Brain pericyte (primary cell): Measurements from ENCODE around the gene TRIP13.
"Not testable (repeated sequence)": the region's sequence is repeated elsewhere in the genome, so short reads cannot be mapped to it uniquely, and the experiment has no call there.

ENCODE experiments used
- DNase-seq: peaks from one replicate; pipeline ENCODE4 v3.0.0-alpha.2; 2012; ENCODE audit warnings: low read depth, low spot score

TRIP13 gene

GRCh38 chr5:872301-872700 lies 20.4 kb upstream of the TRIP13 start:
- DNase-seq = no peak

DNA sequence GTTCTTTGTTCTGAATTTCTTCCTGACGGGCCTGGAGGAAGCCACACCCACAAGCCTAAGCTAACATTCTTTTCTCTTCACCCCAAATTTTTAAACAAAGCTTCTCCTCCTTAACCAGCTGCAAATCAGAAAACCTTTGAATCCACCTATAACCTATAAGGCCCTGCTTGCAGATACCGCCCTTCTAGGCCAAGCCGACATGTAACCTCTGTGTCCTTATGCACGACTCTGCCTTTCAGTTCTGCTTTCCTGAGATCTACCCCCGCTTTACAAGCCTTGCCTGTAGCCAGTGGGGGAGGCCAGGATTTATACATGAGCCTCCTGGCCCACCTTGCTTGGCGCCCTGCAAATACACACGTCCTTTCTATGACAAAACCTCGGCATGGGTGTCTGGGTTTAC lies 19.4 kb upstream of the TRIP13 start:
- no peak for DNase-seq

DNA sequence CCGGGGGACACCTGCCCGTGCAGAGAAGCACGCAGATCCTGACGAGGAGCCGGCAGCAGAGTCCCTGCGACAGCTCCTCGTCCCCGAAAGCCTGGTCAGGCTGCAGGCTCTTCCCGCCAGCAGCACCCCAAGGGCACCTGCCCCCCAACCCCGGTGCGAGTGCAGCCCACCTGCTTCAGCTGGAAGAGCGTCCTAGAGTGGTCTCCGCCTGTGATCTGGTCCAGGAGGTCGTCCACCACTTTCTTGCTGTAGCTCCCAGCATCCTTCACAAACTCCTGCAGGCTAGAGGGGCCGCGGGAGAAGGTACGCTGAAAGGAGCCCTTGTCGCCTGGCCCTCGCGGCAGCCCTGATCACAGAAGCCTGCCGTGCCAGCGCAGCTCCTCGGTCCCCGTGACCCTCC lies 16.8 kb upstream of the TRIP13 start:
- DNase-seq = no peak

DNA sequence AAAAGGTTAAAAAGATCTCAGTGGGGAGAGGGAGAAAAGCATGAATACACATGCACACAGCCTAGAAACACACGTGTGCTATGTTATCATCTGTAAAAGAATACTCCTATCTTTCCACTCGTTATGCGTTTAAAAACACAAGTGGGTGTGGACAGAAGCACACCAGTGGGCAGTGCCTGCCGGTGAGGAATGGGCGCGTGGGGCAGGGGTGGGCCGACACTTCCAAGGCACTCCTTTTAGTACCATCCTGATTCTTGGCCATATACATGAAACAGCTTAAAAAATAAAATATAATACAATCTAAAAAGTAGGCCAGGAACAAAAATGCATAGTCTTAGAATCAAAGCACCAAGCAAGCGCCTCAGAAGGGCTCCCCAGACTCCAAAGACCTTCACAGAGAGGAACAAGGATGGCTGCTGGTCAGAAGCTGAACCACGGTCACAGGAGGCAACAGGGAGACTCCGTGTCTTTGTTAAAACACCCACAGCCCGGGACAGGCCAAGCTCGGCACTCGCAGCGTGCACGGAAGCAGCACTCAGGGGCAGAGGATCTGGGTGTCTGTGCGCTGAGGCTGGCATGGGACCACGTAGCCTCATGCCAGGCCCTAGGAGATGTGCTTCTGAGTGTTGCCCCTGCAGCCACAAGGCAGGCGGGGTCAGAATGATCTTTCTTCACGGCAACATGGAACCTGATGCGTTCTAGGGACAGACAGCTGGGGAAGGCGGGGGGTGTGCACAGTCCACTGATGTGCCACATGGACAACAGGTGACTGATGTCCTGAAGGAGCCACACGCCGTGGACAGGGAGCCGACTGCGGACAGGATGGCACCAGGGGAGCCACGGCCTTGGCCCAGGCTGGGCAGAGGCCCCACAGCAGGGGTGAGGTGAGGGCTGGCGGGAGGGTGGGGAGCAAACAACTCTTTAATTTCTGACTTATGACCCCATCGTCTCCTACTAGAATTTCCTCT lies 16.0 kb upstream of the TRIP13 start:
- DNase-seq = no peak

DNA sequence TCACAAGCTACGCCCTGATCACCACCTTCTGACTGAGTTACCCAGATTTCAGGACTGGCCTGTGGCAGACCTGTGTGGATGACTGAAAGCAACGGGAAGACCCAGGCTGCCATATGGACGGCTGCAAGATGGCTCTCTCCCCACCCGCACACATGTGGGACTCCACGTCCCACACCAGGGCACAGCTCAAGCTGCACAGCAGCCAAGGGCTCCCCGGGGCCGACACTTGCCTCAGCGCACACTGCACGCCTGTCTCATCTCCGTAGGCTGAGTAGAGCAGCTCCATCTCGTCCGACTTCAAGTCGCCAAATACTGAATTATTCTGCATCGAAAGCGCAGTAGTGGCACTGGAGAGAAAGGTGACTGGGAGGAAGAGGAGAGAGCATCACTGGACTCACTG lies 14.6 kb upstream of the TRIP13 start:
- DNase-seq = no peak

- DNase-seq = not testable (repeated sequence)
Measured at GRCh38 chr5:878677-879076, 14.0 kb upstream of the TRIP13 start.

DNA sequence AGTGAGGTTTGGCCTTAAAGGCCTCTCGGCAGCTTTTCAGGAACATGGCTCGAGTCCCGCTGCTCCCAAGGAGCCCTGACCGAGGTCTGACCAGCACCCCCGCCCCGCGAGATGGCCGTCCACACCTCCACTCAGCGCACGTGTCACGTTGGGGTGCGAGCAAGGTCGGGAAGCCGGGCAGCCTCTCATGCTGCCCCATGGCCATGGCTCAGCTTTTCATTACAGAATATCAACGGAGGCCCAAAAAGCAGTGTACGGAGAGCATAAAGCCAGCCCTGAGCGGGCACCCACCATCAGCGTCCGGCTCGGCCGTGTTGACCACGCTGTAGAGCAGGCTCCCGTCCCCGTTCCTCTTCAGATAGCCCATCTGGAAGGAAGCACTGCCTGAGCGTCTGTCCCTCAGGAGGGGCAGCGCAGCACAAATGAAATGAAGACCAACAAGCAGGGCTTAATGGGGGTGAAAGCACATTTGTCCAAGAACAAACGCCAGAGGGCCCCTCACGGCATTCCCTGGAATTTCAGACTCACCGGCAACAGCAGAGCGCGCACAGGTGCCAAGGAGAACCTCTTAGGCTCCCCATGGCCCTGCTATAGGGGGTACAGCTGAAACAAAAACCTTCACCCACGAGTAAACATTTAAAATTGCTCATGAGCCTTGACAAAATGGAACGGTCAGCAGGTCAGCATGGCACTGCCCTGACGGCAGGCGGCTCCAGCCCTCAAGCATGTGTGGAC lies 11.7 kb upstream of the TRIP13 start:
- DNase-seq = no peak

- no peak for DNase-seq
Measured at GRCh38 chr5:881551-881935, 11.1 kb upstream of the TRIP13 start.

GRCh38 chr5:882253-883183 lies 10.2 kb upstream of the TRIP13 start:
- no peak for DNase-seq

DNA sequence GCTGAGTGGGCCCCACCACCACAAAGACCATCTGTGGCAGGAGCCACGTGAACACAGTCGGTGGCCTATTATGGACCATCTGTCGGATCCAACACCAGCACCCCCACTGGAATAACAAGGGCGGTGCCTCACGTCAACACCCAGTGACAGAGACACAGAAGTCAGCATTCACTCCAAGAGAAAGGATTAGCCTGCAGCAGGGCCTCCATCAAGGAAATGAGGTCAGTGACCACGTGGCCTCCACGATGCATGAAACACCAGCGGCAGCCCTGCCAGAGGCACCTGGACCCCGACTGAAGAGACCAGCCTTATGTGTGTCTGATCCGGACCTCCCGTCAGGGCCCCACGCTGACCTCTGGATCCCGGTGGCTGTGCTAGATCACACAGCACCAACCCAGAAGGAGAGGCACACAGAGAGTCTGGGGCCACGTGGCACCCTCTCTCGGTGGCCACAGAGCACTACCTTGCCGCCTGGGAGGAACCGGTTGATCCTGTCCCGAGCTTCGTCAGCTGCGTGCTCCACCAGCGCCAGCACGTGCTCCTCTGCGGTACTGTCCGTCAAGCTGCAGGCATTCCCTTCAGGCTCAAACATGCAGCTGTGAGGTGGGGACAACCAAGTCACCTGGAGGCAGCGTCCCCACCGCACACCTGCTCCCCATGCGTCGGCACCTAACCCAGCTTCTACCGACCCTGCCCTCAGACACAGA lies 9.1 kb upstream of the TRIP13 start:
- DNase-seq = no peak

DNA sequence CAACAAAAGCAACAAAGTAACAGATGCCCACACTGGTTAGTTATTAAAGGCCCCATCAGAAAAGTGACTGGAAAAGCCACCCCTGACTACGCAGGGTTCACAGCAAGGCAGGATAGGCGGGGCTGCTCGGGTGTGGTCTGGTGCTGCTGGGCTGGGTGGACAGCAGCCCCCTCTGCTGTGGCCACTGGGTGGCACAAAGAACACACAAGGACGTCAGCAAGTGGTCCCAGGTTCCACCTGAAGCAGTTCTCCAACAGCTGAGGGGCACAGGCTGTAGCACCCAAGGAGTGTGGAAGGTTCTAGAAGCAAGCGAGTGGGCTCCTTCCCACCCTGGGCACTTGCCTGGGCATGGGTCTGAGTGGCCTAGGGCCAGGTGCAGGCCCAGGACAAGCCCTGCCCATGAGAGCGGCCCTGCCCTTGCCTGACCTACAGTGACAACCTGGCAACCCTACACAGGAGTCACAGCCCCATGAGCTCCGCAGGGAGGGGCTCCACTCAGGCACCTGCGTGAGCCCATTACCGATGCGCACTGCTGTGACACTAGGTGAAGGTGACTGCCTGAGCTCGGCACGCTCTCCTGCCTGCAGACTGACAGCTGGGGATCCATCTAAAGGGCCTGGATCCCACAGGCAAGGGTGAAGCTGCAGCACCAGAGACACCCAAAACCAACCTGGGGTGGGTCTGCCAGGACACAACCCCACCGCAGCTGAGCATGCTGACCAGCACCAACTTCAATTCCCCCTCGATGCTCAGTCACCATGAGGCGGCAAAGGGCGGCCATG lies 8.1 kb upstream of the TRIP13 start:
- DNase-seq = no peak

- DNase-seq = no peak
Measured at GRCh38 chr5:885127-885442, 7.6 kb upstream of the TRIP13 start.

GRCh38 chr5:885529-885928 lies 7.2 kb upstream of the TRIP13 start:
- DNase-seq = no peak

GRCh38 chr5:886036-886435 lies 6.6 kb upstream of the TRIP13 start:
- no peak for DNase-seq

DNA sequence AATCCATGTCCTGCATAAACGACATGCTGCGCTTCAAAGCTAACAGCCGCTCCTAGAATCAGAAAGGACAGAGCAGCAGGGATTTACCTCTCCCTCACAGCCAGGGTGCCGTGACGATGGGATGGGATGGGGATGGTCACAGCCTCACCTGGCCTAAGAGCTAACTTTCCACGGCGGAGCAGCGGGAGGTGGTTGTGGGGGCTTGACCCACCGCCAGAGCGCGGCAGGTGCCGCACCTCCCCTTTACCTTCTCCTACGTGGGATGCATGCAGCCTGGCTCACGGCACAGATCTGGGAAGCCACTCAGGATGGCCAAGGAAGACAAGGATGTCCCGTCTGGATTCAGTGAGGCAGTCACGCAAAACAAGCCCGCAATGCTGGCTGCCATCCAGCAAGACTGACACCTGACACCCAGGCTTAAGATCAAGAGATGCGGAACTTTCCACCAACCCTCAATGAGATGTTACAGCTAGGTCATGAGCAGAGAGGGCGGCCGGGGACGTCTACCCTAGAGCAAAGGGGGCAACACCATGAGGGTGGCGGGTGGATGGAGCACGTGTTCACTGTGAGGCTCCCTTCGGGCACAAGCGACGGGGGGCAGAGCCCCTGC lies 5.9 kb upstream of the TRIP13 start:
- no peak for DNase-seq

- DNase-seq = peak; percentile 38
Measured at GRCh38 chr5:887947-888637, 4.6 kb upstream of the TRIP13 start.

- no peak for DNase-seq
Measured at GRCh38 chr5:888638-889035, 4.0 kb upstream of the TRIP13 start.

- no peak for DNase-seq
Measured at GRCh38 chr5:889075-889710, 3.5 kb upstream of the TRIP13 start.
